H9 (cell line): ENCODE measurements around the gene OR10Z1. TPM values are rescaled to one million over a fixed set of nuclear protein-coding genes. Genes with fewer than 3 reads are reported as not detected.

Experiments used
- DNase-seq: peaks from one replicate; pipeline ENCODE4 v3.0.0-alpha.2; 2017
- H2AFZ ChIP-seq: one replicate; pipeline ENCODE4 v1.6.1; 2013; ENCODE audit warnings: mild to moderate bottlenecking, low read length, control low read depth, moderate library complexity
- H2AK5ac ChIP-seq: 2 replicates; pipeline ENCODE4 v1.6.1; 2013; ENCODE audit warnings: low read length, control low read depth, mixed read lengths; ENCODE audit not compliant: insufficient read length
- H2BK120ac ChIP-seq: one replicate; pipeline ENCODE4 v1.6.1; 2013; ENCODE audit warnings: low read depth, mild to moderate bottlenecking, low read length, control low read depth, inconsistent platforms; ENCODE audit not compliant: poor library complexity, severe bottlenecking
- H2BK12ac ChIP-seq: 2 replicates; pipeline ENCODE4 v1.6.1; 2013; ENCODE audit warnings: low read length, control low read depth, mixed read lengths, low read depth; ENCODE audit not compliant: insufficient read length
- H2BK15ac ChIP-seq: 2 replicates; pipeline ENCODE4 v1.6.1; 2013; ENCODE audit warnings: low read depth, low read length, control low read depth
- H2BK20ac ChIP-seq: one replicate; pipeline ENCODE4 v1.6.1; 2013; ENCODE audit warnings: low read depth, mild to moderate bottlenecking, low read length, control low read depth, inconsistent platforms; ENCODE audit not compliant: poor library complexity, severe bottlenecking
- H2BK5ac ChIP-seq: 2 replicates; pipeline ENCODE4 v1.6.1; 2013; ENCODE audit warnings: low read length, control low read depth, mixed read lengths; ENCODE audit not compliant: insufficient read length
- H3K14ac ChIP-seq: 2 replicates; pipeline ENCODE4 v1.6.1; 2013; ENCODE audit warnings: low read length, control low read depth; ENCODE audit not compliant: insufficient read depth
- H3K18ac ChIP-seq: 2 replicates; pipeline ENCODE4 v1.6.1; 2013; ENCODE audit warnings: low read depth, mild to moderate bottlenecking, mixed read lengths, low read length, control low read depth; ENCODE audit not compliant: insufficient read length
- H3K23ac ChIP-seq: 2 replicates; pipeline ENCODE4 v1.6.1; 2013; ENCODE audit warnings: low read length, control low read depth, mixed read lengths, low read depth; ENCODE audit not compliant: insufficient read length
- H3K23me2 ChIP-seq: 2 replicates; pipeline ENCODE4 v1.6.1; 2013; ENCODE audit warnings: low read depth, mild to moderate bottlenecking, mixed read lengths, low read length, control low read depth; ENCODE audit not compliant: insufficient read length, poor library complexity, severe bottlenecking
- H3K27ac ChIP-seq: 2 replicates; pipeline ENCODE4 v1.5.1; 2013; ENCODE audit warnings: low read length, control low read depth, mixed read lengths, low read depth; ENCODE audit not compliant: insufficient read length
- H3K27me3 ChIP-seq: 2 replicates; pipeline ENCODE4 v1.6.1; 2013; ENCODE audit warnings: low read length, control low read depth, inconsistent platforms; ENCODE audit not compliant: insufficient read depth
- H3K4ac ChIP-seq: 2 replicates; pipeline ENCODE4 v1.6.1; 2013; ENCODE audit warnings: low read depth, mild to moderate bottlenecking, control low read depth, inconsistent platforms, low read length, moderate library complexity
- H3K4me1 ChIP-seq: 2 replicates; pipeline ENCODE4 v1.6.1; 2013; ENCODE audit warnings: low read length, control low read depth, inconsistent platforms; ENCODE audit not compliant: insufficient read depth
- H3K4me2 ChIP-seq: 2 replicates; pipeline ENCODE4 v1.6.1; 2013; ENCODE audit warnings: low read length, control low read depth, mixed read lengths; ENCODE audit not compliant: insufficient read length, insufficient read depth
- H3K56ac ChIP-seq: 2 replicates; pipeline ENCODE4 v1.6.1; 2013; ENCODE audit warnings: low read depth, mild to moderate bottlenecking, mixed read lengths, low read length, control low read depth; ENCODE audit not compliant: insufficient read length
- H3K79me1 ChIP-seq: 2 replicates; pipeline ENCODE4 v1.6.1; 2013; ENCODE audit warnings: low read depth, mild to moderate bottlenecking, moderate library complexity, low read length, control low read depth, inconsistent platforms; ENCODE audit not compliant: insufficient read depth, poor library complexity, severe bottlenecking
- H3K79me2 ChIP-seq: 2 replicates; pipeline ENCODE4 v1.6.1; 2013; ENCODE audit warnings: low read length, control low read depth, inconsistent platforms; ENCODE audit not compliant: insufficient read depth
- H3K9ac ChIP-seq: 2 replicates; pipeline ENCODE4 v1.6.1; 2013; ENCODE audit warnings: low read length, control low read depth, mixed read lengths; ENCODE audit not compliant: insufficient read length; ENCODE audit errors: extremely low read depth
- H3K9me3 ChIP-seq: one replicate; pipeline ENCODE4 v1.6.1; 2013; ENCODE audit warnings: low read depth, low read length, inconsistent platforms; ENCODE audit not compliant: control insufficient read depth
- H3T11ph ChIP-seq: one replicate; pipeline ENCODE4 v1.6.1; 2013; ENCODE audit warnings: mild to moderate bottlenecking, low read length, control low read depth, inconsistent platforms
- H4K20me1 ChIP-seq: one replicate; pipeline ENCODE4 v1.6.1; 2013; ENCODE audit not compliant: control insufficient read depth, insufficient read length, insufficient read depth
- H4K5ac ChIP-seq: 2 replicates; pipeline ENCODE4 v1.6.1; 2013; ENCODE audit warnings: low read depth, mild to moderate bottlenecking, mixed read lengths, low read length, control low read depth; ENCODE audit not compliant: insufficient read length
- H4K8ac ChIP-seq: replicated peaks from 2 replicates; pipeline ENCODE4 v1.6.1; 2013; ENCODE audit warnings: low read length, control low read depth, mixed read lengths, low read depth; ENCODE audit not compliant: insufficient read length
- H4K91ac ChIP-seq: 2 replicates; pipeline ENCODE4 v1.6.1; 2013; ENCODE audit warnings: low read depth, mild to moderate bottlenecking, moderate library complexity, mixed read lengths, low read length, control low read depth; ENCODE audit not compliant: insufficient read length
- H3K27ac Mint-ChIP-seq, 3 experiments: 2 replicates in 2 of 3; 3 replicates in 1 of 3; pipeline ENCODE4 v1.8.0; 2020 to 2021; ENCODE audit warnings: mixed read lengths in 3 of 3, mild to moderate bottlenecking in 1 of 3, moderate library complexity in 1 of 3
- H3K27me3 Mint-ChIP-seq: 2 replicates; pipeline ENCODE4 v1.8.0; 2021; ENCODE audit warnings: low read depth, mild to moderate bottlenecking, moderate library complexity, mixed read lengths
- H3K36me3 Mint-ChIP-seq, 3 experiments: 2 replicates in 2 of 3; 3 replicates in 1 of 3; pipeline ENCODE4 v1.8.0; 2020 to 2021; ENCODE audit warnings: low read depth in 3 of 3, mixed read lengths in 3 of 3; ENCODE audit not compliant: insufficient read depth in 1 of 3
- H3K4me1 Mint-ChIP-seq, 2 experiments: 2 replicates each; pipeline ENCODE4 v1.8.0; 2020; ENCODE audit warnings: mixed read lengths in 2 of 2
- H3K4me3 Mint-ChIP-seq, 2 experiments: 2 replicates in 1 of 2; 3 replicates in 1 of 2; pipeline ENCODE4 v1.8.0; 2020 to 2021; ENCODE audit warnings: mild to moderate bottlenecking in 2 of 2, mixed read lengths in 2 of 2, moderate library complexity in 1 of 2
- H3K9me3 Mint-ChIP-seq, 2 experiments: 2 replicates in 1 of 2; 3 replicates in 1 of 2; pipeline ENCODE4 v1.8.0; 2020; ENCODE audit warnings: mild to moderate bottlenecking in 2 of 2, mixed read lengths in 2 of 2, moderate library complexity in 1 of 2
- CTCF ChIP-seq: fragments of 200-600 bp; sonication (generic); conservative IDR thresholded peaks from 3 replicates; pipeline ENCODE4 v1.8.0; 2021; ENCODE audit warnings: antibody characterized with exemption, mild to moderate bottlenecking
- WGBS: extraction: QIAGEN DNeasy Blood & Tissue Kit; methylation state at CpG from one replicate; pipeline ENCODE4 v1.1.7; 2013; ENCODE audit warnings: missing lambda C conversion rate, low lambda C conversion rate, mixed read lengths; ENCODE audit not compliant: insufficient read length; ENCODE audit errors: extremely low coverage; 5-methylcytosine and 5-hydroxymethylcytosine counted together
- total RNA-seq: library from RNA; stranded (reverse); gene quantifications from 2 replicates; pipeline ENCODE4 v1.2.1, GENCODE V29; 2021

Gene OR10Z1
- total RNA-seq, 1 experiment from 2014 or later: not detected

GRCh38 chr1:158607296-158607695 is 2.2 kb downstream of the OR10Z1 start:
- Histone ChIP-seq H3K79me2 (no peaks in the 10 kb centered on the region), H3K14ac (no peak overlapping the region), H3K18ac (no peak overlapping the region), H2BK15ac (no peak overlapping the region), H3K9me3 (no peaks in the 10 kb centered on the region), H4K8ac (no peak overlapping the region), H3K79me1 (no peaks in the 10 kb centered on the region), H2AK5ac (no peak overlapping the region), H3K27ac (no peak overlapping the region), H3K4ac (no peak overlapping the region), H3T11ph (no peak overlapping the region), H3K4me2 (no peak overlapping the region), H4K20me1 (no peaks in the 10 kb centered on the region), H4K91ac (no peak overlapping the region), H3K4me1 (0 out of 2 replicates have a peak, but pooled peaks cover 2% of the 10 kb centered on the region), H3K23ac (no peak overlapping the region), H3K27me3 (no peaks in the 10 kb centered on the region), H3K9ac (no peak overlapping the region), H2BK20ac (no peak overlapping the region), H2AFZ (no peak overlapping the region), H2BK120ac (no peak overlapping the region), H2BK5ac (no peak overlapping the region), H3K56ac (no peak overlapping the region), H4K5ac (no peak overlapping the region), H3K23me2 (no peaks in the 10 kb centered on the region), H2BK12ac (no peak overlapping the region)
- DNase-seq: no peak
- no CpG with 5 or more reads among the region's 1 CpG for WGBS
- Mint-ChIP-seq H3K4me1 (peaks cover 0 to 3% of the 10 kb centered on the region in 2 experiments; a peak in 1 of 4 replicates), H3K9me3 (no peaks in the 10 kb centered on the region), H3K36me3 (no peaks in the 10 kb centered on the region; a peak in 1 of 7 replicates), H3K4me3 (no peak overlapping the region), H3K27ac (no peak overlapping the region), H3K27me3 (no peaks in the 10 kb centered on the region)
- TF ChIP-seq CTCF: no peak
